ENCODE measurements around the gene CD22. TPM values are rescaled to one million over a fixed set of nuclear protein-coding genes. Genes with fewer than 3 reads are reported as not detected.

CD22 gene
- total RNA-seq, 4 donors from 2014 or later, result 1.3 to 5.8 (median 2.7) TPM

- no peak for TF ChIP-seq CTCF (IDR thresholded peaks at IDR 0.05)
- DNase-seq (ENCODE audit: low spot score), result peak; percentile 18
- ATAC-seq (ENCODE audit: low FRiP score), result no peak
Observed at GRCh38 chr19:35347171-35347929, 18.4 kb downstream of the CD22 start, which contains the start of gene FFAR1. TSS of gene FFAR1 (plus strand) at chr19:35347902. CDS start at chr19:35351552, 3,650 bp downstream.

- no peak for TF ChIP-seq CTCF (IDR thresholded peaks at IDR 0.05)
- ATAC-seq (ENCODE audit: low FRiP score), result no peak
- peak; percentile 3 for DNase-seq (ENCODE audit: low spot score)
Observed at GRCh38 chr19:35347930-35348298, 18.9 kb downstream of the CD22 start.

GRCh38 chr19:35348911-35349611 lies 20.1 kb downstream of the CD22 start:
- peak; percentile 5 for DNase-seq (ENCODE audit: low spot score)
- TF ChIP-seq CTCF (IDR thresholded peaks at IDR 0.05), result no peak
- no peak for ATAC-seq (ENCODE audit: low FRiP score)

- ATAC-seq (ENCODE audit: low FRiP score) (no peak), DNase-seq (ENCODE audit: low spot score) (peak; percentile 16)
- TF ChIP-seq CTCF (IDR thresholded peaks at IDR 0.05), result no peak
Observed at GRCh38 chr19:35349614-35350521, 20.9 kb downstream of the CD22 start.

GRCh38 chr19:35350591-35350990 lies 21.6 kb downstream of the CD22 start:
- ATAC-seq (ENCODE audit: low FRiP score) (no peak), DNase-seq (ENCODE audit: low spot score) (no peak)
- no peak for TF ChIP-seq CTCF (IDR thresholded peaks at IDR 0.05)

- ATAC-seq (ENCODE audit: low FRiP score), result no peak
- no peak for TF ChIP-seq CTCF (IDR thresholded peaks at IDR 0.05)
- DNase-seq (ENCODE audit: low spot score), result peak; percentile 18
Observed at GRCh38 chr19:35351411-35352176, 22.6 kb downstream of the CD22 start.
